Smooth muscle cell of the brain vasculature (primary cell): ENCODE measurements around the gene ZNF574.

ENCODE experiments used
- DNase-seq: peaks from one replicate; pipeline ENCODE4 v3.0.0-alpha.2; 2012; ENCODE audit warnings: low read depth, low spot score

The ZNF574 gene

DNA sequence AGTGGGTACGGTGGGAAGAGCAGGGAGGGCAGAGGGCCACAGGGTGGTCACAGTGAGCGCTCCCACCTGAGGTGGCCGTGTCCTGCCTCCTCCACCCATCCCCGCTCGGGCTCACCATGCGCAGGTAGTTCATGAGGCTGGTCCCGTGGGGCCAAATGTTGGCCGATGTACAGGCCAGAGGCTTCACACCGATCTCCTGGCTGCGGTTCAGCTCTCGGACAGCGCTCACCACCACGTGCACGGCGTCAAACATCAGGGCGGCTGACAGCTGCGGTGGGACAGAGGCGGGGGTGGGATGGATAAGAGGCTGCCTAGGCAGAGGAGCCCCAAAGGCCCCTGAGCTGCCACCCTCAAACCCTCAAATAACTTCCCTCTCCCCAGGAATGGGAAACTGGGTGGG lies 21.8 kb upstream of the ZNF574 start:
- no peak for DNase-seq

DNA sequence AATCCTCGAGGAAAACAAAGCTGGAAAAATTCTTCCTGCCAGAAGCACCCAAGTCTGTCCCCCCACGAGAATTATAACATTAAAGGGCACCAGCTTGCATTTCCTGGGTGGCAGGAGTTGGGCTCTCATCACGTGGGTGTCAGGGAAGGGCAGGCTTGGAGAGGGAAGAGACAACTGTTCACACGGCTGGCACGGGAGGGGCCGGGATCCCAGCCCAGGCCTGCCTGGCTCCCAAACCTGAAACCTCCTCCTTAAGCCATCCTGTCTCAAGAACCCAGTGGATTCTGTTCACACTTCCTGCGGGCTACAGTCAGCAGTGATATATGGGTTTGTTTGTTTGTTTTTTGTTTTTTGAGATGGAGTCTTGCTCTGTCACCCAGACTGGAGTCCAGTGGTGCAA lies 18.1 kb upstream of the ZNF574 start:
- no peak for DNase-seq

GRCh38 chr19:42059196-42059595 lies 16.8 kb upstream of the ZNF574 start:
- no peak for DNase-seq

GRCh38 chr19:42060117-42060516 lies 15.8 kb upstream of the ZNF574 start:
- no peak for DNase-seq

DNA sequence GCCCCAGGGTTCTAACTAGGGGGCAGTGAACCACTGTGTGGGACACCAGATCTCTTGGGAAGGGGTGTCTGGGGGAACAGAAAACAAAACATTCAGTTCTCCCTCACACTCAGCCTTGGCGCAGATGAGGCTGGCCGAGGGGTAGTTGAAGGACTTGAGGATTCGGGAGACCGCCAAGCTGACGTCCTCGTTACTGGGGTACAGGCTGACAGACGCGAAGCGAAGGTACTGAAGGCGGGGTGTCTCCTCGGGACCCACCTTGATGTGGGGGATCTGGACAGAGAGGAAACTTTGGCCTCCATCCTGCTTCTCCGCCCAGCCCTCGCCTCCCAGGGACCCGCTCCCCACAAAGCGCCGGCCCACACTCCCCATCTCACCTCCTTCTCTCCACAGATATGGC lies 13.6 kb upstream of the ZNF574 start:
- no peak for DNase-seq

DNA sequence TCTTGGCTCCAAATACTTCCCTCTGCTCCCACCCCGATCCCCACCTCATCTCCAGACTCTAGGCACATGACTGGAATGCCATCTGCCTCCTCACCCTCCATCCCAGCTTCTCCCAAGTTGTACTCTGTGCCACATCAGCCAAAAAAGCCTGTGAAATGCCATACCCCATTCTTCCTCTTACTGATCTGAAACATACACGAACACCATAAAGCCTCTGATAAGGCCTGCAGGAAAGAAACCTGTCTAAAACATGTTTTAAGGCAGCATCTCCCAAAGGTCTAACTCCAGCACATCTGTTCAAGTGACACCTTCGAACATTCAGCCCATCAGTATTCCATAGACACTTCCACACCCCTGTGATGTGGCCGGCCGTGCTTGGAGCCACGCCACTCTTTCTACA lies 11.5 kb upstream of the ZNF574 start:
- no peak for DNase-seq

GRCh38 chr19:42065051-42065450 lies 10.9 kb upstream of the ZNF574 start:
- DNase-seq: no peak

- DNase-seq: no peak
These were observed 10.5 kb upstream of the ZNF574 start for GRCh38 chr19:42065511-42065910.

DNA sequence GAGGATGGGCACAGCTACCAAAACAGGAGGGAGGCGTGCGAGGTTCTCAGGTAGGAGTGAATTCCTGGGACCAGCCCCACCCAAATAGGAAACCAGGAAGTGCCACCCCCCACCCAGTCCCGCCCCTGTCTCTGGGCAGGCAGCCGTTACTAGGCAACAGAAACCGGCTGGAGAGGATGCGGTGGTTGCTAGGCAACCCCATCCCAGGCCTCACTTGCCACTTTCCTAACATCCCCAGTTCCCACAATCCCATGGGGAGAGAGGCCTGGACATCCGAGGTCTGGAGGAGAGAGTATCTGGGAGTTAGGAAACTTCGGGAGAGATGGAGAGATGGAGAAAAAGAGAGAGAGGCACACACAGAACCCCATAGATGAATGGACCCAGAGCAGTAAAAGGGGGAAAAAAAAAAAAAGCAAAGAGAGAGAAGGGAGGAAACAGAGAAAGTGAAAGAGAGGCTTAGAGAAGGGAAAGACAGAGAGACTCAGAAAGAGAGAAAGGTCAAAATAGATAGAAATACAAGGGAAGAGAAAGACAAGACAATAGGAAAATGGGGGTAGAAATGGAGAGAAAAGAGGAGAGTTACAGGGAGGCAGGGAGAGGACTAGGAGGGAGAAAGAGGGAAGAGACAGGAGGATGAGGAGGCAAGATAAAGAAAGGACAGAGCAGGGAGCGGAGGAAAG lies 9.8 kb upstream of the ZNF574 start:
- DNase-seq: no peak

GRCh38 chr19:42067315-42067888 lies 8.6 kb upstream of the ZNF574 start:
- no peak for DNase-seq

DNA sequence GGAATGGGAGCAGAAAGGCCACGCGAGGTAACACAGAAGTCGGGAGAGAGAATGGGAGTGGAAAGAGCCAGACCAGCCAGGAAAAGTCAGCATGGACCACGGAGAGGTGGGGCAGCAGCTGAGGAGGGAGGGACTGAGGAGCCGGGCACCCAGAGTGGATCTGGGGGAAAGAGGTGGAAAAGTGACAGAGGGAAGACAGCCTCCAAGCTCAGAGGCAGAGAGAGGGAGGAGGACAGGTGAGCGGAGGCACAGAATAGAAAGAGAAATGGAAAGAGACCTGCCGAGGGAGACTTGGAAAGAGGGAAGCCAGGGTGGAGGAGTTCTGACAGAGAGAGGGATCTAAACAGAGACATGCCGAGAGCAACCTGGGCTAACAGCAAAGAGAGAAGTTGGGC lies 7.6 kb upstream of the ZNF574 start:
- DNase-seq: no peak

GRCh38 chr19:42068756-42069571 lies 7.0 kb upstream of the ZNF574 start:
- no peak for DNase-seq

DNA sequence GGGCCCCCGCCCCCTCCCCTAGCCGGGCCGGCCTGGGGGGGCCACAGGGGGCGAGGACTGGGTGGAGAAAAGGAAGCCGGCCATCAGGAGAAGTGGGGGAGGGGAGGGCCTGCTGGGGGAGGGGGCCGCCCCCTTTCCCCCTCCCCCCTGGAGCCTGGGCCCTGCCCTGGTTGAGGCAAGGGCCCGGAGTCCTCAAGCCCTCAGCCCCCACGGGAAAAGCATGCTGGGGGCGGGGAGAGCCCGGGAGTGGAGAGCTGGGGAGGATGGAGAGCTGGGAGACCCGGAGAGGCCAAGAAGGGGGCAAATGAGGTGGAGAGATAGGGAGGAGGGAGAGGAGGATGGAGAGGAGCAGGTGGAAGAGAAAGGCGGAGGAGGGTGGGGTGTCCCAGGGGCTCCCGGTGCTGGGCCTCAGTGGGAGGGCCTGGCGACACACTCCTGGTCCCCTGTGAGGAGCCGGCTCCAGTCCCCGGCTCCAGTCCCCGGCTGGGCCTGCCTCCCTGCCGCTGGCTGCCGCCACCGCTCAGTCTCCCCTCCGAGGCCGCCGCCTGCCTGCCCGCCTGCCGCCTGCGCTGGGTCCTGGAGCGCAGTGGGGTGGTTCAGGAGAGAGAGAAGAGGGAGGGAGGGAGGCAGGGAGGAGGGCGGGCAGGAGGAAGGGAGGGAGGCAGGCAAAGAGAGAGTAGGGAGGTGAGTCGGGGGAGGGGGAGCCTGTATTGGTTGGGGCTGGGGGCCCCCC lies 6.2 kb upstream of the ZNF574 start, which contains the start of gene GRIK5:
TSS of gene GRIK5 (minus strand) at position 588 of the 733 bp plus-strand sequence. CDS start 4,436 bp downstream, outside the sequence.
- no peak for DNase-seq

DNA sequence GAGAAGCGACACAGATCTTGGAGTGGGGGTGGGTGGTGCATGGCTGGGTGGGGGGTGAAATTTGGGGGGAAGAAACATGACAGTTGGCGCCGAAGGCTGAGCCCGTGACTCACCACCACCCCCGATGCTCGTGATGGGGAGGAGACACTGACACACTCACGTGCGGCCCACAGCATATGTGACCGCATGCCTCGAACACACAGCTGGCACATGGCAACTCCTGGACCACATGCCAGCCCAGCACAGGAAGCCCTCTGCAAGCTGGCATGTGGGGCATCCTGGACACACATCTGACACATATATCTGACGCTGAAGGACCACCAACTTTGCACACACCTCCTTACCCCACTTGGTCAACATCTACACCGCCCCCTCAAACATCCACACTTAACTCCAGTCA lies 4.7 kb upstream of the ZNF574 start:
- no peak for DNase-seq

GRCh38 chr19:42074513-42075363 lies 1.2 kb upstream of the ZNF574 start:
- DNase-seq: no peak

- no peak for DNase-seq
These were observed 676 bp upstream of the ZNF574 start for GRCh38 chr19:42075364-42075615.

- no peak for DNase-seq
These were observed 496 bp downstream of the ZNF574 start for GRCh38 chr19:42076380-42076944.

DNA sequence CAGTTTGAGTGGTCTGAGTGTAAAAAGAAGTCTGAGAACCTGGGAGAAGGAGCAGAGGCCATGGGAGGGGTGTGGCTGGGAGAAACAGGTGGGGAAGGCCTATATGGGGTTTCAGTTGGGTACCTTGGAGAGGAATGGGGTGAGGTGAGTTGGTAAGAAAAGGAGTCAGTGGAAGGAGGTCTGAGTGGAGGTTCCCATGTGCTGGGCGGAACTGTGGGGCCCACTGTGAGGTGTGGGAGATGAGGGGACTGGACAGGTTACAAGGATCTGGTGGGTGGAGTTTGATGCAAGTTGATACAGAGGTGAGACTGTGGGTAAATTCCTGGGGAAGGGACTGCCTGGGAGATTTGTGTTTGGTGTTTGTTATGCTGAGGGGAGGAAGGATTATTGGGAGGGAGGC lies 2.1 kb downstream of the ZNF574 start:
- DNase-seq: no peak

GRCh38 chr19:42078538-42079275 lies 2.7 kb downstream of the ZNF574 start:
- no peak for DNase-seq

DNA sequence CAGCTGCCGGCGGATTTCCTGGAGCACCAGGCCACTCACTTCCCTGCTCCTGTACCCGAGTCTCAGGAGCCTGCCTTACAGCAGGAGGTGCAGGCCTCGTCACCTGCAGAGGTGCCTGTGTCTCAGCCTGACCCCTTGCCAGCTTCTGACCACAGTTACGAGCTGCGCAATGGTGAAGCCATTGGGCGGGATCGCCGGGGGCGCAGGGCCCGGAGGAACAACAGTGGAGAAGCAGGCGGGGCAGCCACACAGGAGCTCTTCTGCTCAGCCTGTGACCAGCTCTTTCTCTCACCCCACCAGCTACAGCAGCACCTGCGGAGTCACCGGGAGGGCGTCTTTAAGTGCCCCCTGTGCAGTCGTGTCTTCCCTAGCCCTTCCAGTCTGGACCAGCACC lies 3.3 kb downstream of the ZNF574 start:
- no peak for DNase-seq
